ENCODE measurements around the gene F2R.
A peak's percentile ranks its signal among the peaks of the same experiment; 100 is the strongest.
"Not testable (repeated sequence)": the region's sequence is repeated elsewhere in the genome, so short reads cannot be mapped to it uniquely, and the experiment has no call there.

Gene F2R

GRCh38 chr5:76742583-76742982 lies 26.7 kb downstream of the F2R start:
- Histone ChIP-seq H3K27ac (peak overlapping the region in 1 of 21 experiments; percentile 30), H3K4me3 (no peak overlapping the region)

- Histone ChIP-seq H3K27ac (no peak overlapping the region), H3K4me3 (no peak overlapping the region)
Measured at GRCh38 chr5:76744632-76745031, 28.7 kb downstream of the F2R start.

DNA sequence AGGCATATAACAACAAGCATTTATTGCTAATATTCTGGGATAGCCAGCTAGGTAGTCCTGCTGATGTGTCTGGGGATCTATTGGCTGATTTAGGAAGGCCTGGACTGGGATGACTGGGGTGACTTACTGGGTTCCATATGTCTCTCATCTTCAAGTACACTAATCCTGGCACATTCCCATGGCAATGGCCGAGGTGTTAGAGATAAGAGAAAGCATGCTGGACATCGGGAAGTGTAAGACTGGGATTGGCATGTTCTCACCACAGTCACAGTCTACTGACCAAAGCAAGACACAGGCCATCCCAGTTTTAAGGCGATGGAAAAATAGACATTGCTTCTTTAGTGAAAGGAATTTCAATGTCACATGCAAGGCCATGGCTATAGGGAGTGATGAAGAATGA lies 29.7 kb downstream of the F2R start:
- Histone ChIP-seq H3K27ac (no peak overlapping the region), H3K4me3 (no peak overlapping the region)

DNA sequence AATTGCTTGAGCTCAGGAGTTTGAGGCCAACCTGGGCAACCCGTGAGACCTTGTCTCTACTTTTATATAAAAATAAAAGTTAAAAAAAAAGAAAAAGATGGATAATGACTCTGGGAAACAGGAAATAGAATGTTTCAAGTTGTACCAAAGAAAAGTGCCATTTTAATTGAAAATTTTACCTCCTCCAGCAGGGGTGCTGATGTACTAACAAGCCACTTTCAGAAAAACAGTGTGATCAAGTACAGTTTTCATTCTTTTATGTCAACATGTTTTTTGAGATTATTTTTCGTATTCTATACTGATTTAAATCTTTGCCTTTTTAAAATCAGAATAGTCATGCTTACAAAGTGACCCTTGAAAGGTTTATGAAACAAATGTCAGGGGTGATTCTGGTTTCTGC lies 30.8 kb downstream of the F2R start:
- no peak overlapping the region for H3K27ac ChIP-seq
- no peak overlapping the region for H3K4me3 ChIP-seq

GRCh38 chr5:76747706-76748105 lies 31.8 kb downstream of the F2R start:
- Histone ChIP-seq H3K27ac (no peak overlapping the region), H3K4me3 (no peak overlapping the region)

- Histone ChIP-seq H3K27ac (no peak overlapping the region), H3K4me3 (no peak overlapping the region)
Measured at GRCh38 chr5:76751291-76751690, 35.4 kb downstream of the F2R start.

DNA sequence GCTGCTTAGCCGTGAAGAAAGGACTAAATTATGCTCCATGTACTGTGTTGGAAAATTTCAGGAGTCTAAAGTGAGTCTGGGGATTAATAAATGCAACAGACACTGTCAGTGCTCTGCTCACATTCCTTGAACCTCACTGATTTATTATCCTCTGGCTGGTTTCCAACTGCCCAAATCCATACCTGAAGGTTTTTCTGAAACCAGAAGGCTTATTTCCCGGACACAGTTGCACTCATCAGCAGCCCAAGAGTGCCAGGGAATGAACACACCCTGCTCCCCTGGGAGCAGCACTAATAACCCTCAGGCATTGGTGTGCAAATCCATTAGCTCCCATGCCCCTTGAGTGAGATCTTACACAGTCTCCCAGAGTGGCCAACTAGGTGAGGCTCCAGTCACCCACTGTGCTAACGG lies 38.7 kb downstream of the F2R start:
- no peak overlapping the region for H3K4me3 ChIP-seq
- H3K27ac ChIP-seq: no peak overlapping the region

GRCh38 chr5:76755779-76756637 lies 40.1 kb downstream of the F2R start:
- Histone ChIP-seq H3K27ac (no peak overlapping the region), H3K4me3 (no peak overlapping the region)

DNA sequence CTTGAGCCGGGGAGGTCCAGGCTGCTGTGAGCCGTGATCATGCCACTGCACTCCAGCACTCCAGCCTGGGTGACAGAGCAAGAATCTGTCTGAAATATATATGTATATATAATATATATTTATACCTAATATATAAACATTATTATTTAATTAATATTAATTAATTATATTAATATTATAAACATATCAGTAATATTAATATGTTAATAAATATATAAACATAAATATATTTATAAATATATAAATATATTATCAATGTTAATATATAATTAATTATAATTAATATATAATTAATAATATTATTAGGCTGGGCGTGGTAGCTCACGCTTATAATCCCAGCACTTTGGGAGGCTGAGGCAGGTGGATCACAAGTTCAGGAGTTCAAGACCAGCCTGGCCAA lies 41.1 kb downstream of the F2R start:
- H3K27ac ChIP-seq: no peak overlapping the region
- H3K4me3 ChIP-seq: no peak overlapping the region

GRCh38 chr5:76761118-76761517 lies 45.2 kb downstream of the F2R start:
- H3K27ac ChIP-seq, H3K4me3 ChIP-seq: not testable (repeated sequence)

DNA sequence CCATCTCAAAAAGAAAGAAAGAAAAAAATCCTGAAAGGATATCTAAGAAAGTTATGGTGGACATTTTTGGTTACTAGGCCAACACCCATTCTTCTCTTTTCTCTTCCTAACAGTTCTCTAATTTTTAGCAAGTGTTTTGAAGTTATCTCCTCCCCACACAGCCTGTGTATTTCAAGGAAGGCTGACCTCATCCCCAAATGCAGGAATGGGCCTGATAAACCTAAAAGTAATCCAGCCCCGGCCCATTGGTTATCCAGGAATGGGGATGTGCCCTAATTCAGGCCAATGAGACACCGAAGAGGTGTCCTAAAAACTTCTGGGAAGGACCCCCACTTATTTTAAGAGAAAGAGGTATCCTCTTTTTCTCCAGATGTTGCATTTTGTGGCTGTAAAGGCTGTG lies 46.6 kb downstream of the F2R start:
- H3K4me3 ChIP-seq: no peak overlapping the region
- no peak overlapping the region for H3K27ac ChIP-seq

- H3K4me3 ChIP-seq: no peak overlapping the region
- H3K27ac ChIP-seq: no peak overlapping the region
Measured at GRCh38 chr5:76763136-76763535, 47.2 kb downstream of the F2R start.

DNA sequence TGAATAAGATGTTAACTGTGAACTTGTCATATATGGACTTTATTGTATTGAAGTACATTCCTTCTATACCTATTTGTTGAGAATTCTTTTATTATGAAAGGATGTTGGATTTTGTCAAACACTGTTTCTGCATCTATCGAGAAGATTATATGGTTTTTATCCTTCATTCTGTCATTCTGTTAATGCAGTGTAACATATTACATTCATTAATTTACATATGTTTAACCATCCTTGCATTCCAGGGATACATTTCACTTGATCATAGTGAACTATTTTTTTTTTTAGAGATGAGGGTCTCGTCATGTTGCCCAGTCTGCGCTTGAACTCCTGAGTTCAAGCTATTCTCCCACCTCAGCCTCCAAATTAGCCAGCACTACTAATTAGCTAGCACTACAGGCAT lies 48.4 kb downstream of the F2R start:
- no peak overlapping the region for H3K4me3 ChIP-seq
- no peak overlapping the region for H3K27ac ChIP-seq

- Histone ChIP-seq H3K27ac (no peak overlapping the region), H3K4me3 (no peak overlapping the region)
Measured at GRCh38 chr5:76765249-76765648, 49.3 kb downstream of the F2R start.

GRCh38 chr5:76766746-76767145 lies 50.8 kb downstream of the F2R start:
- H3K27ac ChIP-seq: no peak overlapping the region
- no peak overlapping the region for H3K4me3 ChIP-seq

- not testable (repeated sequence) for H3K27ac ChIP-seq, H3K4me3 ChIP-seq
Measured at GRCh38 chr5:76771041-76771440, 55.1 kb downstream of the F2R start.

DNA sequence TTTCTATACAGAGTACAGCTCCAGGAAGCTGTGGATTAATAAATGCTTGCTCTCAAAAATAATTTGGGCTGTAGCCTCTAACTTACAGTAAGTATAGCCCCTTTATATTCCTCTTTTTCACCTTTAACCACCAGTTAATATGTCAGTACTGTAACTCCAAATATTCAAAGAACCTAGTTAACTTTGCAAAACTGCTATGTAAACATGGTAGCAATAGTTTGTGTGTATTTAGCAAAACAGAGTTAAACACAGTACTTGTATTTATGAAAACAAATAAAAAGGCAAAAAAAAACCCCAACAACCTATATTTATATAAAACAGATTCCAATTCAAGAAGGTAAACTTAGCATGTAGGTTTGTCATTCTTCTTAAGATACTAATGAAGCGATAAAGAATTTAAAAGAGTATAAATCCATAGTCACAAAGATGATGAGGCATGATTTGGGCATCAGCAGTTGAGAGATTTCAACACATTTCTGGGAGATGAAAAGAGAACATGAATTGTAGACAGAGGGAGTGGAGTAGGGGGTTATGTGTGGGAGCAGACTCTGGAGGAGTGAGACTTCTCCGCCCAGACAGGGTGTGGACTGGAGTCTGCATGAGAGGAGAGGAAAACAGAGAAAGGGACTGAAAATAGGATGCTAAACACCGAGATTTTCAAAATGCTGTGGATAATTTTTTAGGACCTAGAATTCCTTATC lies 55.9 kb downstream of the F2R start:
- H3K27ac ChIP-seq: peak overlapping the region in 1 of 21 experiments; percentile 24
- no peak overlapping the region for H3K4me3 ChIP-seq

- Histone ChIP-seq H3K4me3 (no peak overlapping the region), H3K27ac (no peak overlapping the region)
Measured at GRCh38 chr5:76775921-76776320, 60.0 kb downstream of the F2R start.

GRCh38 chr5:76776391-76776790 lies 60.5 kb downstream of the F2R start:
- no peak overlapping the region for H3K27ac ChIP-seq
- H3K4me3 ChIP-seq: no peak overlapping the region

DNA sequence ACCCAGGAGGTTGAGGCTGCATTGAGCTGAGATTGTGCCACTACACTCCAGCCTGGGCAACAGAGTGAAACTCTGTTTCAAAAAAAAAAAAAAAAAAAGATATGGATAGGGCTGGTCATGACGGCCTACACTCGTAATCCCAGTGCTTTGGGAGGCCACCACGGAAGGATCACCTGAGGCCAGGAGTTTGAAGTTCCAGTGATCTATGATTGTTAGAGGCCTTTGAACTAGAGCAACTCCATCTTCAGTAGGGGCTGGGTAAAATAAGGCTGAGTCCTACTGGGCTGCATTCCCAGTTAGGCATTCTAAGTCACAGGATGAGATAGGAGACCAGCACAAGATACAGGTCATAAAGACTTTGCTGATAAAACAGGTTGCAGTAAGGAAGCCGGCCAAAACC lies 64.7 kb downstream of the F2R start:
- not testable (repeated sequence) for H3K27ac ChIP-seq, H3K4me3 ChIP-seq

DNA sequence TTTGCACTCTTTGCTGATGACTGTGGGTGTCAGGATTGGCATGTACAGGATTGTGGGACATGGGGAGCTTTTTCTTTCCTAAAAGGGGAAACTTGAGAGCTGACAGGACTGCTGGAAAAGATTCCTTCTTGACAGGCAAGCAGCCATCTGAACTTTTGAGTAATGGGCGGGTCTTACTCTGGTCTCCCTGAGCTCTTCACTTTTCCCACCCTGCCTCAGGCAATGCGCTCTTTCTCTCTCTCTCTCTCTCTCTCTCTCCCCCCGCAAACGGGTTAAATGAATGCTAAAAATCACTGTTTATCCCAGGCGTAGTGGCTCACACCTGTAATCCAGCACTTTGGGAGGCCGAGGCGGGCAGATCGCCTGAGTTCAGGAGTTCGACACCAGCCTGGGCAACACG lies 65.8 kb downstream of the F2R start:
- no peak overlapping the region for H3K27ac ChIP-seq
- H3K4me3 ChIP-seq: no peak overlapping the region

All from skin epidermis (tissue), 12 donors.